Lung (tissue), 12 donors: ENCODE data around the gene OBP2B. TPM values are rescaled to one million over a fixed set of nuclear protein-coding genes. Genes with fewer than 3 reads are reported as not detected.

Experiments used
- ATAC-seq: fragments of 200-7000 bp; cut with Tn5 transposase; one replicate; pipeline ENCODE4 v1.9.1; 2020; ENCODE audit warnings: moderate number of reproducible peaks; ENCODE audit not compliant: insufficient read depth, low FRiP score
- DNase-seq, 3 donors: peaks; one replicate each; pipeline ENCODE4 v3.0.0-alpha.2; 2013 to 2017
- H3K27ac ChIP-seq, 2 donors: one replicate each; pipeline ENCODE4 v1.5.1; 2013; ENCODE audit warnings: mild to moderate bottlenecking in 2 of 2, moderate library complexity in 2 of 2, control low read depth in 1 of 2, inconsistent platforms in 1 of 2, low read depth in 1 of 2, low read length in 1 of 2
- H3K27me3 ChIP-seq, 3 donors: one replicate each; pipeline ENCODE4 v1.5.1; 2013; ENCODE audit warnings: low read length in 2 of 3; ENCODE audit not compliant: control insufficient read depth in 3 of 3, insufficient read depth in 3 of 3
- H3K36me3 ChIP-seq, 4 donors: one replicate each; pipeline ENCODE4 v1.5.1; 2013; ENCODE audit warnings: low read length in 4 of 4, mild to moderate bottlenecking in 1 of 4, moderate library complexity in 1 of 4; ENCODE audit not compliant: control insufficient read depth in 4 of 4, insufficient read depth in 4 of 4
- H3K4me1 ChIP-seq, 5 donors: one replicate each; pipeline ENCODE4 v1.5.1; 2013; ENCODE audit warnings: low read length in 5 of 5, mild to moderate bottlenecking in 2 of 5, moderate library complexity in 1 of 5; ENCODE audit not compliant: control insufficient read depth in 5 of 5, insufficient read depth in 5 of 5
- H3K4me3 ChIP-seq: one replicate; pipeline ENCODE4 v1.5.1; 2013; ENCODE audit warnings: mild to moderate bottlenecking, control low read depth, moderate library complexity
- H3K9ac ChIP-seq, 2 donors: one replicate each; pipeline ENCODE4 v1.5.1; 2013; ENCODE audit warnings: low read length in 2 of 2, control low read depth in 1 of 2; ENCODE audit not compliant: insufficient read depth in 1 of 2
- H3K9me3 ChIP-seq, 4 donors: one replicate each; pipeline ENCODE4 v1.5.1; 2013; ENCODE audit warnings: low read length in 3 of 4, mild to moderate bottlenecking in 1 of 4, moderate library complexity in 1 of 4; ENCODE audit not compliant: control insufficient read depth in 4 of 4, insufficient read depth in 3 of 4
- CTCF ChIP-seq: IDR thresholded peaks from 2 replicates; pipeline ENCODE4 v1.5.1; 2012; ENCODE audit warnings: mild to moderate bottlenecking; ENCODE audit errors: control extremely low read depth, extremely low read depth
- WGBS, 2 donors: extraction: QIAGEN DNeasy Blood & Tissue Kit; methylation state at CpG; one replicate each; pipeline ENCODE4 v1.1.7; 2013; 5-methylcytosine and 5-hydroxymethylcytosine counted together
- polyA plus RNA-seq, 2 donors: library from polyadenylated mRNA; stranded (reverse); fragments of 200-250 nt; gene quantifications; one replicate each; pipeline ENCODE4 v1.2.1, GENCODE V29; 2013
- total RNA-seq, 2 donors: library from RNA; depleted of rRNA in 1 of 2; stranded (reverse); fragments of >200 nt in 1 of 2; gene quantifications; one replicate each; pipeline ENCODE4 v1.2.1, GENCODE V29; 2014 to 2021
- donor health status: control.
- donor health status: control.
- donor health status: Bipolar disorder and iron deficiency.
- donor health status: healthy.
- donor health status: DM: yes; HTN: yes; CAD: no.

Gene OBP2B
- total and polyA plus RNA-seq, 4 donors = not detected

GRCh38 chr9:133256136-133256461 is 47.0 kb upstream of the OBP2B start:
- no peak for TF ChIP-seq CTCF
- no peak overlapping the region for H3K27ac ChIP-seq
- no peak for ATAC-seq
- H3K4me3 ChIP-seq = no peak overlapping the region
- 95% methylated on average over 29 to 30 of the region's 30 CpGs for WGBS, 2 donors
- no peaks in the 10 kb centered on the region for H3K36me3 ChIP-seq
- H3K27me3 ChIP-seq = no peaks in the 10 kb centered on the region
- DNase-seq = no peak
- peaks cover 0 to 9% (median 0%) of the 10 kb centered on the region in 5 donors for H3K4me1 ChIP-seq
- no peak overlapping the region for H3K9ac ChIP-seq
- H3K9me3 ChIP-seq = peaks cover 0 to 7% (median 0%) of the 10 kb centered on the region in 4 donors

GRCh38 chr9:133255371-133256135 is 46.5 kb upstream of the OBP2B start:
- peaks cover 0 to 4% (median 0%) of the 10 kb centered on the region in 4 donors for H3K9me3 ChIP-seq
- H3K27ac ChIP-seq = no peak overlapping the region
- H3K4me1 ChIP-seq = peaks cover 0 to 9% (median 0%) of the 10 kb centered on the region in 5 donors
- TF ChIP-seq CTCF = no peak
- DNase-seq (no peak), ATAC-seq (no peak)
- H3K4me3 ChIP-seq = no peak overlapping the region
- 91 to 92% methylated on average over 41 to 42 of the region's 42 CpGs for WGBS, 2 donors
- H3K9ac ChIP-seq = no peak overlapping the region
- H3K36me3 ChIP-seq = no peaks in the 10 kb centered on the region
- H3K27me3 ChIP-seq = no peaks in the 10 kb centered on the region

- no peak overlapping the region for H3K9ac ChIP-seq
- no peak for ATAC-seq
Observed at GRCh38 chr9:133254471-133254870, 45.4 kb upstream of the OBP2B start.

More at GRCh38 chr9:133254471-133254870, 45.4 kb upstream of the OBP2B start:
- Histone ChIP-seq H3K9me3 (peaks cover 0 to 2% (median 0%) of the 10 kb centered on the region in 4 donors), H3K36me3 (no peaks in the 10 kb centered on the region), H3K4me3 (no peak overlapping the region), H3K4me1 (peaks cover 0 to 9% (median 0%) of the 10 kb centered on the region in 5 donors), H3K27me3 (no peaks in the 10 kb centered on the region), H3K27ac (no peak overlapping the region)
- TF ChIP-seq CTCF = no peak
- WGBS, 2 donors = 95 to 96% methylated on average over 5 of the region's 5 CpGs
- no peak for DNase-seq
